ENCODE data around the gene GRK4.
A peak's percentile ranks its signal among the peaks of the same experiment; 100 is the strongest.
"Not testable (repeated sequence)": the region's sequence is repeated elsewhere in the genome, so short reads cannot be mapped to it uniquely, and the experiment has no call there.

GRK4 gene

DNA sequence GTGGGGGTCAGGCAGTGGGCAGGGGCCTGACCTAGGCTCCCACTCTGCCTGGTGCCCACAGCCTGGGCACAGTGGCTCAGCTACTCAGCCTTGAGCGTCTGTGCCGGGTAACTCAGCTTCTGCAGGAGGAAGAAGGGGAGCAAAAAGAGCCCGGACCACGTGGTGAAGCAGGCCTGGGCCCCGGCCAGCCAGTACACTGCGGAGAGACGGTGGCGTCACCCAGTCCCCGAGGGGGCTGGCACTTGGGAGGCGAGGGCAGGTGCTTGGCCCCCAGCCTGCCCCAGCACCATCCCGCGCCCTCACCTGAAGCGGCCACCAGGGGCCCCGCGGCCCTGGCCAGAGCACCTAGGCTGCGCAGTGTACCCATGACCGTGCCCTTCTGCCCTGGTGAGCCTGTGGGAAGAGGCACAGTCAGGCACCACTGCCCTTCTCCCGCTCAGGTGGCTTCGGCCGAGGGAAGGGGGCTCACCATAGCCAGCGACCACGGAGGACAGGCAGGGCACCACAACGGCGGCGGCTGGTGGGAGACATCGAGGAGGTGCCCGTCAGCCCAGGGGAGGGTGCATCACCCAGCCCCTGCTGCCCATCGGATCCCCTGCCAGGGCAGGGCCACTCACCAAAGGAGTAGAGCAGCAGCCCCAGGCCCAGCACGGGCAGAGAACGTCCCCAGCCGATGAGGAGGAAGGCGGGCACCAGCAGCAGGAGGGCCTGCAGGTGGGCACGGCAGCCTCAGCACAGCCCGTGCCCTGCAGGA lies 32.4 kb upstream of the GRK4 start:
- no peak for DNase-seq (ENCODE audit: low spot score)

DNA sequence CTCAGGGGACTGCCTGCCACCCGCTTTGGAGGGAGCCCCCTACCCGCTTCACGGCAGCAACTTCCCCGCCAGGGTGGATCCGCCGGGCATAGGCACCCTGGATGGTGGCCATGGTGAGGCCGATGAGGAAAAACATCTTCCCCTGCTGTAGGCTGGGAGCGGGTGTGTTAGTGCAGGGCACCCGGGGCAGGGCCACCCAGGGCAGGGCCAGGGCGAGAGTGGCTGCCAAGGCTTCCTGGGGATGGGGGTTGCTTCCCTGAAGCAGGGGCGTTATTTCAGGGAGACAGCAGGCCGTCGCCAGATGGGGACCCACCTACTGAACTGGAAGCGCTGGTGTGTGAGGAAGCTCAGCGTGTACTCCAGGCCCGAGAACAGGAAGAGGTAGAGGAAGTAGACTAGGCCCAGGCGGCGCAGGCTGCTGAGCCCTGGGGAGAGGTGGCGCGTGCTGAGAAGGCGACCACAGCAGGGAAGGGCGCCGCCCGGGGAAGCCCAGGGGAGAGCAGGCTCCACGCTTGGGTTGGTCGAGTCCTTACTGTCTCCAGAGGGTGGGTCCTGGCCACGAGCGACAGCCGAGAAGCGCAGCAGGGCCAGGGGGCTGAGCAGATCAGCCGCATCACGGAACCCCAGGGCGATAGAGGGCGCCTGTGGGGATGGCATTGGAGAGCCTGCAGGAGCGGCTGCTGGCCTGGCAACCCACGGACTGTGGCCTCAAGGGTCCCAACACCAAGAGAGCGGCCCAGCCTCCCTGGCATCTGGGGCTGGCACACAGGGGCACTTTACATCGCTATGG lies 31.7 kb upstream of the GRK4 start:
- DNase-seq (ENCODE audit: low spot score) = peak; percentile 81

DNA sequence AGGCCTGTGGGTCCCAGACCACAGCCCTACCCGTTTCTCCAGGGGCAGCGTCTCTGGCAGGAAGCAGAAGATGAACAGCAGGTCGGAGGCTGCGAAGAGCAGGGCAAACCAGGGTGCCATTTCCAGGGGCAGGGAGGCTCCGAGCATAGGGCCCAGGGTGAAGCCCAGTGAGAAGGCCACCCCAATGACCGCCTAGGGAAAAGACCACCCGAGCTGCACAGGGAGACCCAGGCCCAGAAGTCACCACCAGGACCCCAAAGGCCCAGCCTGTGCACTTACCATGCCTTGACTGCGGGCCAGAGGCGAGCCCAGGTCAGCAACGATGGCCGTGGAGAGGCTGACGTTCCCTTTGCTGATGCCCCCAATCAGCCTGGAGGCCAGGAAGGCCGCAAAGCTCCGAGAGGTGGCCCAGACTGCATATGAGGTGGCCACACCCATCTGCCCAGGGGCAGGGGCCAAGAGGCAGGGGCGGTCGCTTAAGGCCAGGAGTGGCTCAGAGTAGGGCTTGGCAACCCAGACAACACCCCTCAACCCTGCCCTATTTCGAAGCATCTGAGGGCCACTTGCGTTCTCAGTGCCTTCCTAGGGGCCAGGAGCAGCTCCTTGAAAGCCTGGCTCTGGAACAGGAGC lies 30.9 kb upstream of the GRK4 start:
- peak; percentile 28 for DNase-seq (ENCODE audit: low spot score)

DNA sequence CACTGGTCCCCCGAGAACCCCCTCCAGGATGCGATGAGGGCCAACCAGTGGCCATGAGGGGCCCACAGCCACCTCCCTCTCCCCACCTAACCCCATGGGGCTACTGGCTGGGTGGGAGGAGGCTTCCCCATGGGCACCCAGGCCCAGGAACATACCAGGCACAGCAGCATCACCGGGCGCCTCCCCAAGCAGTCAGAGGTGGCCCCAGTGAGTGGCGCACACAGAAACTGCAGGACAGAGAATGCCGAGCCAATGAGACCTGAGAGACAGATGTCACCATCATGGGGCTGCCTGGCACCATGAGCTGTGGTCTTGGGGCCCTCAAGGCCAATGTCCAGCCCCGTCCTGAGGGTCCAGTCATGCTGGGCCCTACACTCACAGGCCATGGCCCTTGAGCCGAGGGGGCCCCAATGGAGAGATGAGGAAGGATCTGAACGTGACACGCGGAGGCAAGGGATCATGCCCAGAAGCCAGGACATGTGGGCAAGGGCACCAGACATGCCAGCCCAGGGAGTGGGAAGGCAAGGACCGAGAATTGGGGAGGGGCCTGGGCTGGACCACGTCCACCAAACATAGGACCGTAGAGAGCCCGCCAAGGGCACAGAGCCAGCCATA lies 30.3 kb upstream of the GRK4 start:
- peak; percentile 38 for DNase-seq (ENCODE audit: low spot score)

DNA sequence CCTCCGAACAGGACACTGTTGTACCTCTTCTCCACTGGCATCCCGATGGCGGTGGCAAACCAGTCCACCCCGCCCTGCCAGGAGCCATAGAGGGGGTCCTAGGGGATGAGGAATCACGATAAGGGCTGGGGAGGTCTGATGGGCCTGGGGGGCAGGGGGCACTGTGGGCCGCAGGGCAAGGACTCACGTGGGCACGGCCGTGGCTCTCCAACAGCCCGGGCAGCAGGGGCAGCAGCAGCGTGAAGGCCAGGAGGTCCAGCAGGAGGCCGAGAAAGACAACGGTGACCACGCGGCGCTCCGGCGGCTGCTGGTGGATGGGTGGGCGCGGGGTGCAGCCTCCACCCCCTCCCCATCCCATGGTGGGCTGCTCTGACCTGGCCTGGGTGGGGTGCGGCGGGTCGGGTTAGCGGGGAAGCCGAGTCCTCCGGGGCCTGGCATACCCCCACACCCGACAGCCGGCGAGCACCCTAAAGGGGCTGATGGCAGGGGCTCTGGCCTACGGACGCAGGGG lies 29.8 kb upstream of the GRK4 start:
- DNase-seq (ENCODE audit: low spot score) = no peak

DNA sequence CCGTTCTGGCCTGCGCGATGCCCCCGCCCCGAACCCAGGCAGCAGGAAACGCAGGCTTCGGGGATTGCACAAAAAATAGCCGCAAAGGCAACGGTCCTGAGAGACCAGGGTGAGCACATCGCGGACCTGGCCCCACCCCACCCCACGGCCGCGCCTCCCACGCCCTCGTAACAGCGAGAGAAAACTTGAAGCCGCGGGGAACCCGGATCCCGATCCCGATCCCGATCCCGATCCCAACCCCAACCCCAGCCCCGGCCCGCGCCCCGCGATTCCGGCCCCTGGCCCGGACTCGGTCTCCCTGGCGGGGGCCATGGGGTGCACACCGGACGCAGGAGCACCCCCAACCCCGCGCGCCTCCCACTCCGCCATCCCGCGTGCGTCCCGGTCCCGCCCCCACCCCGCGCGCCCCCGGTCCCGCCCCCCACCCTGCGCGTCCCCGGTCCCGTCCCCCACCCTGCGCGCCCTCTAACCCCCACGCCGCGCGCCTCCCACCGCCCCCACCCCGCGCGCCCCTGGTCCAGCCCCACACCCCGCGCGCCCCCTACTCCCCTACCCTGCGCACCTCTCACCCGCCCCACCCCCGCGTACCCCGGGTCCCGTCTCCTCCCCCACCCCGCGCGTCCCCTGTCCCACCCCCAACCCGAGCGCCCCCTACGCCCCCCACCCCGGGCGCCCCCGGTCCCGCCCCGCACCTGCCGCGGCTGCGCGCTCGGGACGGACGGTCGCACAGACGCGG lies 29.1 kb upstream of the GRK4 start:
- DNase-seq (ENCODE audit: low spot score) = peak; percentile 43

DNA sequence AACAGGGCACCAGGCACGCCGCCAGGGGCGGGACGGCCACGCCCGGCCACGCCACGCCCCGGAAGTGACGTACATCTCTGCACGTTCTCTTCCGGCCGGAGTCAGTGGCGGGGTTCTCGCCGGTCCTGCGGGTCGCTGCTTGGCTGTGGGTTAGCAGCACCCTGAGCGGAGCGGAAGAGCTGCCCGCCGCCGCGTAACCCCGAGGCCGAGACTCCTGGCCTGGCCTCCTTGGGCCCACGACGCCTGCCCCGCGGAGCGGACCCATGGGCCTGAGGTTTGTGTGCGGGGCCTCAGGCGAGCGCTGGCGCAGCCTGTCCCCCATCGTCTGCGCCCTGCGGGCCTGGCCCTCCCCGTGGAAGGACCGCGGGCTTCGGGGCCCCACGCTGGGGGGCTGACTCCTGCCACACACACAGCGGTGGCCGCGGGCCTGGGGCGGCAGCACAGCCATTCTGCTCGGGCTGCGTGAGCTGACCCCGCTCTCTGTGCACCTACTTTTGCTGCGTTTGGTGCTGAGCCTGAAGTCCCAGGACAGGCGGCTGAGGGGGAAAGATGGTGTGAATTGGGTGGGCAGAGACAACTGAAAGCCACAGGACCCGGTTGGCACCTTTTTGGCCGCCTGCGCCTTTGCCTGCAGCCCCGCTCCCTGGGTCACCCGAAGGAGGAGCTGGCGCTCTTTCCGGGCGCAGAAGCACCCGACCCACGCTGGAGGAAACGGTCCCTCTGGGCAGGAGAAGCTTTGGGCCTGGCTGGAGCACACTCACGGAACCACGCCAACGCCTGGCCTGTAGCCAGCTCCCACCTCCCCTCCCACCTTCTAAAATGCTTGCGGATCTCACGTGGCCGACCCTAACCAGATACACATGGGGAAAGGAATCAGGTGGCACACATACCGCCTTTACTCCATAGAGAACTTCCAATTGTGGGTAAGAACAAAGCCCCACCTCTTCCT lies 28.3 kb upstream of the GRK4 start:
- DNase-seq (ENCODE audit: low spot score) = peak; percentile 92

DNA sequence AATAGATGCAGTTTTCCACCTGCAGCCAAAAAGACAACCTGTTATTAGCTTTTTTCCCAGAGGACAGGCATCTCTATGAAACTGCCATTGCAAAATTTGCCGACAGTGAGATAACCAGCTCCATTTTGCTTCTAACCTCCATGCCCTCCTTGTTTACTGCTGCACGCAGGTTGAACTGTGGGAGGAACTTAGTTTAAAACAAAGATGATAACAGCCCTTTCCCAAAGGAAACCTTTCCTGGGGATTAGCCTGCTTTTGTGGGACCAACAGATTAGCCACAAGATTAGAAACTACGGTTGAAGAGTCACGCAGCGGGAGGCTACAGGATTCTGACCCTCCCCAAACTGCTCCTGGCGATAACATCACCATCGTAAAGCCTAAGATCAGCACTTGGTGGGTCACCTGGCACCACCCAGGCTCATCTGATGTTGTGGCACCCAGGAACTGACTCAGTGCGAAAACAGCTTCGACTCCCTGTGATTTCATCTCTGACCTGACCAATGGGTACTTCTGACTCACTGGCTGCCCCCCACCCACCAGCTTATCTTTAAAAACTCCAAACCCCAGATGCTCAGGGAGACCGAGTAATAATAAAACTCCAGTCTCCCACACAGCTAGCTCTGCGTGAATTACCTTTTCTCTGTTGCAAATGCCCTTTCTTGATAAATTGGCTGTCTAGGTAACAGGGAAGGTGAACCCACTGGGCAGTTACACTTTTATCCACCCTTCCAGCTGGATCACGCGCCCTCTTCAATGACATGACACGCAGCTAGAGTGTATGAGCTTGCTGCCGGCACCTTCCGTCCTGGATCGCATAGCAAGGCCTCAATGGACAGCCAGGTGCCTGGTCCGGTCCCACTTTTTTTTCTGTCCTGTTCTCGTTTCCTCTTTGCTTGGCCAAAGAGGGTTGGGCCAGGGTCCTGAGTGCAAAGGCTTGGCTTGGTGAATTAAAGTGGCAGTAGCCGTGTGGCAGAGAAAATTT lies 27.3 kb upstream of the GRK4 start:
- DNase-seq (ENCODE audit: low spot score) = no peak

DNA sequence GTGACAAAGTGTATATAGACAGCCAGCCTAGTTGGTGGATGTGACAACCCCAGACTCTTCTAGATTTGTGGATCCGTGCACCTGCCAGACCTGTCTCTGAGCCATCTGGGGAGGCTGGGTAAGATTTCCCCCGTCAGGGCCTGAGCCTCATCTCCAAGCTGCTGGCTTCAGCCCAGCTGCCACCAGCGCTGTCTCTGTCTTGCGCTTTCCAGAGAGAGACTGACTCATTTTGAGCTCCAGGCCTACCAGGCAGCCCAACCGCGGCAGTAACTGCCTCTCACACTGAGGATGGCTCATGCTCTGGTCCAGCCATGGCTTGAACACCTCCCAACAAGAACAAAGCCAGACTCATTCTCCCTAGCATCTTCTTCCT lies 26.6 kb upstream of the GRK4 start:
- DNase-seq (ENCODE audit: low spot score) = no peak

DNA sequence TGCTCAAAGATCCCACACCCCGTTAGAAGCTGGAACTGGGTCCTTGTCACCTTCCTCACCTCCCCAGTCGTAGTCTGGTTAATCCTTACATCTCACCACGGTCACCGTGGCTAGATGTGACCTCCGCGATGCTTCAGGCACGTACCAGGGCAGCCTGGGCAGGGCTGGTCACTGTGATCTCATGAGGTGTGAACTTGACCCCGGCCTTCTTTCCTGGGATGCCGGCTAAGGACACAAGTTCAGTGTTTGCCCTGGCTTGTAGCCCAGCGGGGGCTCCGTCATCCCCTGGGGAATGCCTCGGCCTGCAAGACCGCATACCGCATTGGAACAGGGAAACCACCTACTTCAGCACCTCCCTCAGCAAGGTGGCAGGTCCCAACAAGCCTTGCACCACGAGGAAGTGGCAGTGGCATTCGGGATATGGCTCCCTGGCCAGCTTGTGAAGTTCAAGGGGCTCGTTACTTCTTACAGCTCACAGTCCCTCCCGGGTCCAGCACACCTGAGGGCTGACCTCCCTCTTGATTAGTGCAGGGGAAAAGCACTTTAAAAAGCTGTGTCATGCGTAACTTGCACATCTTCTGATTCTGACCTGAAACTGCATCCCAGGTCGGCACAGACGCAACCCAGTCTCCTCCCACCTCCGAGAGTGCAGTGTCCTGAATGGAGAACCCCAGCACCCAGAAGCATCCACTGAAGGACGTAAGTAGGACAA lies 26.1 kb upstream of the GRK4 start:
- DNase-seq (ENCODE audit: low spot score) = no peak

DNA sequence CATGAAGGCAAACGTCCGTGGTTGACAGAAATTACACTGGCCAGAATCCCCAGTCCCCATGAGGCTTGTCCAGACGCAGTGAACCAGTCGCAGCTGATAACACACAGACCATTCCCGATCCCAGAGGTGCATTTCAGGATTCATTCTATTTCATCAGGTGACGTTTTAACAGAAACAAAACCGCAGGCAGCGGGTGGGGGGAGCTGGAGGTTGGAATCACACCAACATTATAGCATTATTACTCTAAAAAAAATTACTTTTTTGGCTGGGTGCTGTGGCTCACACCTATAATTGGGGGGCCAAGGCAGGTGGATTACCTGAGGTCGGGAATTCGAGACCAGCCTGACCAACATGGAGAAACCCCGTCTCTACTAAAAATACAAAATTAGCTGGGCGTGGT lies 25.4 kb upstream of the GRK4 start:
- DNase-seq (ENCODE audit: low spot score) = no peak

DNA sequence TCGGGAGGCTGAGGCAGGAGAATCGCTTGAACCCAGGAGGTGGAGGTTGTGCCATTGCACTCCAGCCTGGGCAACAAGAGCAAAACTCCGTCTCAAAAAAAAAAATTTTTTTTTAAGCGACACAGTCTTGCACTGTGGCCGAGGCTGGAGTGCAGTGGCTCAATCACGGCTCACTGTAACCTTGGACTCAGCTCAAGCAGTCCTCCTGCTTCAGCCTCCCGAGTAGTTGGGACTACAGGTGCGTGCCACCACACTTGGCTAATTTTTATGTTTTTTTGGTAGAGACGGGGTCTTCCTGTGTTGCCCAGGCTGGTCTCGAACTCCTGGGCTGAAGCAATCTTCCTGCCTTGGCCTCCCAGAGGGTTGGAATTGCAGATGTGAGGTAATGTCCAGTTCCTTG lies 25.0 kb upstream of the GRK4 start:
- DNase-seq (ENCODE audit: low spot score) = not testable (repeated sequence)

DNA sequence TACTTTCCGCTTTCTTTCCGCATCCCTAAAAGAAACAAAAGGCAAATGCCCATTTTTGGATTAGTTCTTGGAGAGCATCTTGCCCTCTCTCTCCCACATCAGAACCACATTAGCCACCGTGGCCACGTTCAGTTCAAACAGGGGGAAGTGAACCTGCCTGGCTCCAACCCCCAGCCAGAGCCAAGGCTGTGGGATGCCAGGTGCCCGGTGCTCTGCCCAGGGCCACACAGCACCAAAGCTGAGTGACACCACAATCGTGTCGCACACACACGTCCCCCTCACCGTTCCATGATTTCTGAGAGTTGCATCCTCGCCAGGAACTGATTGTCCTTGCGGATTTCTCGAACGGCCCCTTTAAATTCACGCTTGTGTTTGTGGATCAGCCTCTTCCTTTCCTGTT lies 24.5 kb upstream of the GRK4 start:
- DNase-seq (ENCODE audit: low spot score) = no peak

DNA sequence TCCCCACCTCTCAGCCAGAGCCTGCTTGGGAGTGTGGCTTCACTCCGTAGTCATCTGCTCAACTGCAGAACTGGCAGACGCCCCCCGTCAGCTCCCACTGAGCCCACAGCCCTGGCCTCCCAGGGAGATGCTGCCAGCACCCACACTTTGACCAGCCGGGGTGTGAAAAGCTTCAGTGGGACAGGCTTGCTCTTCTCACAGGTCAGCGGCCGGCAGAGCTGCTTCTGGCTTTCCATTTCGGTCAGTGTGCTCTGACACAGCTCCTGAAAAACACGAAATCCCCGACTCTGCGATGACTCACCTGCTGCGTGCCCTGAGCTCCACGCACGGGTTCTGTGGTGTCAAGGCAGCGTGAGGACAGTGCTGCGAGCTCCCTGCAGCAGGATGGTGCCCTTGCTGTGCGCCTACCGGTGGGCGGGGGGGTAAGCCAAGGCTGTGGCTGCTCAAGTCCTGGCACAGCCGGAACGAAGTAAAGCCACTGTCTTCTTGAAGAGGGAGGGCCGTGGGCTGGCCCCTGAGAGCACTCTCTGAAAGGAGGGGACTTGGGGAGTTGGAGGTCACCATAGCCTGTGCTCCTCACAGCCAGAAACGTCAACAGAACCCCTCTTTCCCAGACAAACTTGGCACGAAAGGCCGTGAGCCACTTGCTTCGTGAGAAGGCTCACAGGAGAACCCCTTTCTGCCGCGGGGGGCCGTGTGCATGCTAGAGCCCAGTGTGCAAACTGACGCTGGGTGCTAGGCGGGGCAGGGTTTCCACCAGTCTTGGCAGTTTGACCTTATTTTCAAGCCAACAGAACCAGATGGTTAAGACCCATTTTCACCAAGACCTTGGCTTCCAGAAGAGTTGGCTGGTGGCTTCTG lies 23.8 kb upstream of the GRK4 start:
- DNase-seq (ENCODE audit: low spot score) = no peak

DNA sequence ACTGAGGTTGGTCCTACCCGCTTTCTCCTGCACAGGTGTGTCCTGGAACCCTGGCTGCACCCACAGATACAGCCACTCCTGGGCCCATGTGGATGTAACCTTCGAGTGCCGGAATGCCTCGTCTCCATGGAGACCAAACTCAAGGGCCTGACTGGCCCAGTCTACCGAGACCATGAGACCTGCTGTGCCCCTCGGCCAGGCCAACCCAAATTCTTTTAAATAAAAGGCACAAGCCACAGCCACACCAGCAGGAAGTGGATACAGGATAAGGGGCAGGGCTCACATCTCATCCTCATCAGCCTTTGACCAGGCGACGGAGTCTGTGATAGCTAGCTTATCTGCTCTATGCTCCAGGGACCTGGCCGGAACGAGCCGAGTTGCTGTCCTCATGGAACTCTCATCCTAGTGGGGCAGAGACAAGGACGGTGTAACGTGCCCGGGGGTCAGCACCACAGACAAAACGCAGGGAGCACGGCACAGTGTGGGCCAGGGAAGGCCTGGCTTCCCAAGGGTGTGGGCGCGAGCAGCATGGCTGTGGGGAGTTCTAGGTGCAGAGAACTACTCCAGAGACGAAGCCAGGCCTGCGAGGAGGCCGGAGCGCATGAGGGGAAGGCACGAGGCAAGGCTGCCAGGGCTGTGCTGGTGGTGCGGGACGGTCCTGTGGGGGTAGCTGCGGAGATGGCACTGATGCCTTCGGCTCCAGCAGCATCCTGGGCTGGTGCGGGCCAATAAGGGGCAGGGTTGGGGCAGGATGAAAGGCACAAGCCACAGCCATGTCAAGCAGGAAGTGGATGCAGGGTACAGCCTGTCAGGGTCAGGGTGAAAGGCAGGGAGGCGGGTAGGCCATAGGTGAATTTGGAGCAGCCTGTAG lies 22.9 kb upstream of the GRK4 start:
- DNase-seq (ENCODE audit: low spot score) = no peak

DNA sequence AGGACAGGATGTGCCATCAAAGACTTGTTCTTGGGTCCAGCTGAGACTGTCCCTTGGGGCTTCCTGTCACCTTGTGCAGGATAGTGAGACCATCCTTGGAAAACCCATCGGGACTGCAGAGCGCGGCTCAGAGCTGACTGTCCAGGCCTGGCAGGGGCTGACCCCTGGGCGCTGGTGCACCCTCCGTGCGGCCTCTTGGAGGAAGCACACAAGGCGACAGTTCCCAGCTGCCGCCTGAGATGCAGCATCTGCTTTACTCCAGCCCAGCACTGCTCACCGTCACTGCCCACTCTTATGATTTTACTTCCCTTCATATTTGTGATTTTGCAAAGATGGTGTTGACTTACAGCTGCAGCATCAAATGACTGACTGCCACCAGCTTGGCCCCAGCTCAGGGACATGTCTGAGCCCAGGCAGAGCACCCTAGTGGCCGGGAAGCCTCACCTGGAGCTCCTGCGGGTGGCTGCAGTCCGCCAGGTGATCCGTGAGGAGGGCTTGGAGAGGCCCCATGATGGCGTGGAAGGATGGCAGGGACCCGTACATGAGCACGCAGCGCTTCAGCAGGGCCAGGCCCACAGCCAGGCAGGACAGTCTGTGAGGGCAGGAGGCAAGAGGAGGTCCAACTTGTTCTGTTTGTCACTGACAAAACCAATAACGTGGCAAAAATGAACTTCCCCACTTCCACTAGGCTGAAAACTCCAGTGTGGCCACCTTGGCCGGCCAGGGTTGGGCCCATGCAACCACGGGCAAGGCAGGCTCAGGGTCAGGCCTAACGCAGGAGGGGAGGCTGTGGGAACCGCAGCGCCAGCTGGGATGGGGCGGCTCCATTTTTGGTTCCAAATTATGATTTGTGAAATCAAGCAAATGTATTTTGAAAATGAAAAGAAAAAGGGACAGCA lies 22.0 kb upstream of the GRK4 start:
- DNase-seq (ENCODE audit: low spot score) = no peak
